HEK293 (cell line): ENCODE results near the gene GPR21.

Experiments used
- ZNF138 ChIP-seq: fragments of 450-650 bp; formaldehyde crosslinking; IDR thresholded peaks from 2 replicates; pipeline ENCODE4 v1.5.1; 2016; ENCODE audit warnings: missing biosample characterization, missing genetic modification characterization, borderline replicate concordance
- ZNF146 ChIP-seq: fragments of 450-650 bp; formaldehyde crosslinking; IDR thresholded peaks from 2 replicates; pipeline ENCODE4 v1.5.1; 2016; ENCODE audit warnings: missing biosample characterization, missing genetic modification characterization
- ZNF792 ChIP-seq: fragments of 450-650 bp; formaldehyde crosslinking; IDR thresholded peaks from 2 replicates; pipeline ENCODE4 v1.5.1; 2016; ENCODE audit warnings: missing biosample characterization, missing genetic modification characterization
- TF ChIP-seq, protein P1 (sequence below): fragments of 450-650 bp; formaldehyde crosslinking; IDR thresholded peaks from 2 replicates; pipeline ENCODE4 v1.5.1; 2016; ENCODE audit warnings: missing biosample characterization, missing genetic modification characterization
- TF ChIP-seq, protein P2 (sequence below): fragments of 450-650 bp; formaldehyde crosslinking; IDR thresholded peaks from 2 replicates; pipeline ENCODE4 v1.5.1; 2016; ENCODE audit warnings: missing biosample characterization, missing genetic modification characterization

DNA sequence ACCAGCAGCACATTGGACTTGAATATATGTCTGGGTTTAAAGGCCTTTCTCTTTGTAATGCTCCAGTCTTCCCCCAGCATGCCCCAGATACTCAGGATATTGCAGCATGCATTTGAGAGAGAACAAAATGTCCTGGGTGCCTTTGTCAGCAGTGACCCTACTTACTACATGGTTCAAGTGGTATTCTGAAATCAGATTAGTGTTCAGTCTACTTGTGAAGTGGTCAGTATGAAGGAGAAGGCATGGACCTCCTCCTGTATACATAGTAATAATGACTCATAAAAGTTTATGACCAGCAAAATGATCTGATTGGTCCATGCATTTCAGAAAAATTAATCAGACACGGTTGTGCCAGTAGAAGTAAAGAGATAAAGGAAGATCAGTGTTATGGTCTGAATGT lies 25.4 kb downstream of the GPR21 start:
- TF ChIP-seq, protein P1, sequence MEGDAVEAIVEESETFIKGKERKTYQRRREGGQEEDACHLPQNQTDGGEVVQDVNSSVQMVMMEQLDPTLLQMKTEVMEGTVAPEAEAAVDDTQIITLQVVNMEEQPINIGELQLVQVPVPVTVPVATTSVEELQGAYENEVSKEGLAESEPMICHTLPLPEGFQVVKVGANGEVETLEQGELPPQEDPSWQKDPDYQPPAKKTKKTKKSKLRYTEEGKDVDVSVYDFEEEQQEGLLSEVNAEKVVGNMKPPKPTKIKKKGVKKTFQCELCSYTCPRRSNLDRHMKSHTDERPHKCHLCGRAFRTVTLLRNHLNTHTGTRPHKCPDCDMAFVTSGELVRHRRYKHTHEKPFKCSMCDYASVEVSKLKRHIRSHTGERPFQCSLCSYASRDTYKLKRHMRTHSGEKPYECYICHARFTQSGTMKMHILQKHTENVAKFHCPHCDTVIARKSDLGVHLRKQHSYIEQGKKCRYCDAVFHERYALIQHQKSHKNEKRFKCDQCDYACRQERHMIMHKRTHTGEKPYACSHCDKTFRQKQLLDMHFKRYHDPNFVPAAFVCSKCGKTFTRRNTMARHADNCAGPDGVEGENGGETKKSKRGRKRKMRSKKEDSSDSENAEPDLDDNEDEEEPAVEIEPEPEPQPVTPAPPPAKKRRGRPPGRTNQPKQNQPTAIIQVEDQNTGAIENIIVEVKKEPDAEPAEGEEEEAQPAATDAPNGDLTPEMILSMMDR (tag by site-specific recombination): no peak
- TF ChIP-seq, protein P2, sequence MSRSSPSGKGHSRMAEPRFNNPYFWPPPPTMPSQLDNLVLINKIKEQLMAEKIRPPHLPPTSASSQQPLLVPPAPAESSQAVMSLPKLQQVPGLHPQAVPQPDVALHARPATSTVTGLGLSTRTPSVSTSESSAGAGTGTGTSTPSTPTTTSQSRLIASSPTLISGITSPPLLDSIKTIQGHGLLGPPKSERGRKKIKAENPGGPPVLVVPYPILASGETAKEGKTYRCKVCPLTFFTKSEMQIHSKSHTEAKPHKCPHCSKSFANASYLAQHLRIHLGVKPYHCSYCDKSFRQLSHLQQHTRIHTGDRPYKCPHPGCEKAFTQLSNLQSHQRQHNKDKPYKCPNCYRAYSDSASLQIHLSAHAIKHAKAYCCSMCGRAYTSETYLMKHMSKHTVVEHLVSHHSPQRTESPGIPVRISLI (tag by site-specific recombination): no peak
- TF ChIP-seq ZNF138 (tag by site-specific recombination) (no peak), ZNF146 (tag by site-specific recombination) (no peak), ZNF792 (no peak)
